HG03378 (cell line): ENCODE measurements around the gene RNF25.

Experiments
- ATAC-seq: cut with Tn5 transposase; IDR thresholded peaks from one replicate; pipeline ENCODE4 v1.9.1; 2021; ENCODE audit warnings: mild to moderate bottlenecking, moderate library complexity; ENCODE audit not compliant: unreplicated experiment

RNF25 gene

GRCh38 chr2:218687400-218688060 lies 15.7 kb upstream of the RNF25 start:
- ATAC-seq: peak; percentile 55

GRCh38 chr2:218680061-218680460 lies 8.3 kb upstream of the RNF25 start:
- no peak for ATAC-seq

GRCh38 chr2:218679119-218679518 lies 7.3 kb upstream of the RNF25 start:
- no peak for ATAC-seq

DNA sequence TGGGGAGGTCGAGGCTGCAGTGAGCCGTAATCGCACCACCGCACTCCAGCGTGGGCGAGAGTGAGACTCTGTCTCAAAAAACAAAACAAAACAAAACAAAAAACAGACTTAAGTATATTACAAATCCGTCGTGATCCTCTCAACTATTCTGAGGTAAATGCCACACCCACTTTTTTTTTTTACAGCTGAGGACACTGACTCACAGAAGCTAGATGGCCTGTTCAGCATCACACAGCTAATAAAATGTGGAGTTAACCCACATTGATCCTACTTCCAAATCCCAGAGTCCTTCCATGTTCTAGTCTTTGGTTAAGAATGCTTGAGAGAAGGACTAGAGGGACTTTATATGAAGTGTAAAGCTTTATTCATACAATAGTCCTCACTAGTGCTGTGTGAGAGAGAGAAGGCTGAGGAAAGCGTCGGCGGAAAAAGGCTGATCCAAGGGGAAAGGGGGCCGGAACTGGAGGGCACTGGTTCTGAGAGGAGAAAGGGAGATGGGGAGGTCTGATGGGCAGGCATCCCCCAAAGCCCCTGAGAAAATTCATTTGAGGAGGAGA lies 627 bp downstream of the RNF25 start:
- ATAC-seq: peak; percentile 4

DNA sequence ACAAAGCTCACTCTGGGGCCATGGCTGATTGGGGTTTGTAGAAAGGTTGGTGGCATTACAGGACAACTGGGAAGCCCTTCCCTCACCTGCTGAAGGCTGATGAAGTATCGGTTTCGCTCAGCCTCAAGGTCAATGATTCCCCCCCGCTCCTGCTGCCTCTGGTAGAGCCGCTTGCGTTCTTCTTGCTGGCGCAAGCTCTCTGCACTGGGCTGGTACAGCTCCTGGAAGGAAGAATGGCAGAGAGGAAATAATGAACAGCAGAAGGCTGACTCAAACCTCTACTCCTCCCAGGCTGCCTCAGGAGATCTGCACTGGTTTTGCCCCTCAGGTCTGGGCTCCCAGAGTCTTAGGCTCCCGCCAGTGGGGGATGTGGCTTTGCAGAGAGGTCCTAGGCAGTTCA lies 7.1 kb downstream of the RNF25 start:
- ATAC-seq: no peak

DNA sequence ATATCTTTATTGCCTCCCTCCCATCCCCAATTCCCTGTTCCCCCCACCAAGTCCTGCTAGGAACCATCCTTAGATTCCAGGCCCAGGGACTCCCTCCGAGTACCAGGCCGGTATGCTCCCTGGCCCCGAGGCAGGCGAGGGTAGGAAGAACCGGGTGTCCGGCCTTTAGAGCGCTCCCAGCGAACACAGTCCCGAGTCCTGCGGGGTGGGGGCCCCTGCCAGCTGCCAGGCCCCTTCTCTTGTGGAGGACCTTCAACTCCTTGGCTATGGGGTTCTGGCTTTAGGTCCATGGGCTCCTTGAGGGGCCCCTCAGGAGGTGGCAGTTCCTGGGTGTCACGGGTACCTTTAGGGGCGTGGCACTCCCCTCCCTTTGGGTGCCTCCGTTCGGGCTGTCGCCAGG lies 7.9 kb downstream of the RNF25 start:
- no peak for ATAC-seq

DNA sequence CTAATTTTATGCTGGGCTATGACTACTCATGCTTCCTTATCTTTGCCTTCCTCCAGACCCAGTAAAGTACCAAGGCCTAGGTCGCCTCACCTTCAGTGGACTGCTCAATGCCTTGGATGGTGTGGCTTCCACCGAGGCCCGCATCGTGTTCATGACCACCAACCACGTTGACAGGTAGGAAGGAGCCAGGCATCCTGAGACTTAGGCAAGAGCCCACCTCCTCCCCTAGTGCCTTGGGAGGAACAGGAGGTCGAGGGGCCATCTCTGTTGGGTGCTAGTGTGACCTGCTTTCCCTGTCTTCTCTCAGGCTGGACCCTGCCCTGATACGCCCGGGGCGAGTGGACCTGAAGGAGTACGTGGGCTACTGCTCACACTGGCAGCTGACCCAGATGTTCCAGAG lies 9.0 kb downstream of the RNF25 start:
- no peak for ATAC-seq

DNA sequence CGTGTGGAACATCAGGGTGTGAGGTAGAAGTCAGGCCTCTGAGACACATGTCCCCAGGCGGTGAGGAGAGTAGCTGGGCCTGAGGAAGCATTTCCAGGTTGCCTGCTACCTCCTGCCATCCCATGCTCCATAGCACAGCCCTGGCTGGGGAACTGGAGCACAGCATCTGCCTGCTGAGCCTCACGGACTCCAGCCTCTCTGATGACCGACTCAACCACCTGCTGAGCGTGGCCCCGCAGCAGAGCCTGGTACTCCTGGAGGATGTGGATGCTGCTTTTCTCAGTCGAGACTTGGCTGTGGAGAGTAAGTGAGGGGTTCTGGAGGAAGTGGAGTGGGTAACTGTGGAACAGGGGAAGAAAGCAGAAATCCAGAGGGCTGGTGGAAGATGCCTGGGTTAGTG lies 9.4 kb downstream of the RNF25 start:
- no peak for ATAC-seq

DNA sequence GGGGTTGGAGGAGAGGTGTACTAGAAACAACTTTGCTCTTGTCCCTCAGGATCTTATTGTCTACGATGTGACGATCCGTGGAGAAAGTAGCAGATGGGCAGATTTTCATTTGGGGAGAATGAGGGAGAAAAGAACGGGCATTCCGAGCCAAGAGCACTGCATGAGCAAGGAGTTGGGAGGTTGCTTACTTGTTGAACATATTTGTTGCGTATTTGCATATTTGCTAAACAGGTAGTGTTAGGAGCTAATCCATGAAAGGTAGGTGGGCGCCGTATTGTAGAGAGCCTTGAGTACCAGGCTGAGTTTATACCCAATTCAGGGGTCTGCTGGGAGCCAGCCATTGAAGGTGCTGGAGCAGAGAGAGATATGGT lies 11.8 kb downstream of the RNF25 start:
- no peak for ATAC-seq

DNA sequence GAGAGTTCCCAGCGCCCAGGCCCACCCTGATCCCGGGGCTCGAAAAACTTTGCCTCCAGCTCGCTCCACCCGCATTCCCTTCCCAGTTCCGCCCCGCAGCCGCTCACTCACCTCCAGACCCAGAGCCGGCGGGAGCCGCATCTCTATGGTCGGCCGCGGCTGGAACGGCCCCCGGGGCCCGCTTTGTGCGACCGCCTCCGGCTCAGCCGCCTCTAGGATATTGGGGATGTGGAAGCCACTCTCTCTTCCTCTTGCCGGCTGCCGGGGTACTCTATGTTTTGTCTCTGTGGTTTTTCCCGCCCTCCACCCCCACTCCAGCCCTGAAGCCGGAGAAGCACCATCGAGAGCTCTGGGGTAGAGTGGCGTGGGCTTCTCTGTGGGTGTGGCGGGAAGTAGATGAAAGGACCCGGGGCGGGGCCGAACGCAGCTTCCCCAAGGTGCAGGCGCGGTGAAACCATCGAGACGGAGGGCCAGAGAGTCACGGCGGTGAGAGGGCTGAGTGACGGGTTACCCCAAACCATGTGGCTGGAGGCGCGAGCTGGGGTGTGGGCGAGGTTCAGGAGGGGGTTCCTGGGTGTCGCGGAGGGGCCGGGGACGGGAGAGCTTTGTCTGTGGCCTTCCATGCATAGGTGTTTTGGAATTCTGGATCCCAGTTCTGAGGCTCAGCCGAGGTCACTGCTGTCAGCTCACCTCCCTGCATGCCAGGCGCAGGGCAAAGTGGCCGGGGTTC lies 12.4 kb downstream of the RNF25 start, which contains the start of the genes BCS1L and ZNF142:
BCS1L (plus strand) TSS at position 426 of the 730 bp plus-strand sequence. CDS start 1,305 bp downstream, outside the sequence.
ZNF142 (minus strand) TSS at position 366 of the 730 bp plus-strand sequence. CDS start 3,194 bp downstream, outside the sequence.
- ATAC-seq: peak; percentile 76

- peak; percentile 39 for ATAC-seq
Observed at GRCh38 chr2:218658671-218659257, 13.0 kb downstream of the RNF25 start.

DNA sequence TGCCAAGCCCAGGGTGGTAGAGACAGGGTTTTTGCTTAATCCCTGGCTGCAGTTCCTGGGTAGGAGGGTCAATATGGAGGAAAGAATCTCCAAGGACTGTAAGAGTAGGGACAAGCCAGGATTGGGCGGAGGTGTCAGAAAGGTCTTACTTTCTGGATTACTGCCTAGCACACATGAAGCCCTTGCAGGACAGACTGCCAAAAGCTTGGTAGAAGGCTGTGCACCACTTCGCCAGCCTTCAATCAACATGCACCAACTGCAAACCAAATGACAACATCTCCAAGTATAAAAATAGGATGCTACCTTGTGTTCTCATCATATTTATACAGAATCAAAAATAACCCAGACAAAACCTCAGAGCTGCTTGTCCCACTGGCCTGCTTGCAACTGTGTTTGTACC lies 16.1 kb downstream of the RNF25 start:
- no peak for ATAC-seq

DNA sequence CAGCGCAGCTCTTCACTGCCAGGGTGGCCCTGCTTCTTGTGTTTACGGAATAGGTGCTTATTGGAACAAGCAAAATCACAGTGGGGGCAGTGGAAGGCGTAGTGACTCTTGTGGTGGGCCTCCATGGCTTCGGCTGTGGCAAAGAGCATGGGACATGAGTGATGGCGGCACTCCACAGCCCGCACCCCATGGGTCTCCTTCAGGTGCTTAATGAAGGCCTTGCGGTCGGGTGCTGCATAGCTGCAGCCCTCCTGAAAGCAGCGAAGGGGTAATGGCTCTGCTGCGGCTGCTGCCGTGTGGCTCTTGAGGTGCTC lies 23.1 kb downstream of the RNF25 start:
- ATAC-seq: no peak

- no peak for ATAC-seq
Observed at GRCh38 chr2:218648088-218648786, 23.6 kb downstream of the RNF25 start.

GRCh38 chr2:218645126-218645525 lies 26.7 kb downstream of the RNF25 start:
- peak; percentile 61 for ATAC-seq

DNA sequence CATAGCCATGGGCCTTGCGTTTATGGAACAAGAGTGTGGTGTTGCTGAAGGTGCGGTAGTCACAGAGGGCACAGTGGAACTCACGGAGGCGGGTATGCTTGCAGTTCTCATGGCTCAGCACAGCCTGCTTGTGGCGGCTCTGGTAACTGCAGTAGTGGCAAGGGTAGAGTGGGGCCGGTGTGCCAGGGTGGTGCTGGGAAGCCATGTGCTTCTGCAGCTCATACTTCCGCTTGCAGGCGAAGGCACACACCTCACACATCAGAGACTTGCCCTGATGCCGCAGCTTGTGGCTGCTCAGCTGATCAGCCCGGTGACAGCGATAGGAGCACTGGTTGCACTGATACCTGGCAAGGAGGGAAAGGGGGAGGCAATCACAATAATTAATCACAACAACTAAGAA lies 27.1 kb downstream of the RNF25 start:
- no peak for ATAC-seq

- no peak for ATAC-seq
Observed at GRCh38 chr2:218643751-218644310, 28.0 kb downstream of the RNF25 start.

DNA sequence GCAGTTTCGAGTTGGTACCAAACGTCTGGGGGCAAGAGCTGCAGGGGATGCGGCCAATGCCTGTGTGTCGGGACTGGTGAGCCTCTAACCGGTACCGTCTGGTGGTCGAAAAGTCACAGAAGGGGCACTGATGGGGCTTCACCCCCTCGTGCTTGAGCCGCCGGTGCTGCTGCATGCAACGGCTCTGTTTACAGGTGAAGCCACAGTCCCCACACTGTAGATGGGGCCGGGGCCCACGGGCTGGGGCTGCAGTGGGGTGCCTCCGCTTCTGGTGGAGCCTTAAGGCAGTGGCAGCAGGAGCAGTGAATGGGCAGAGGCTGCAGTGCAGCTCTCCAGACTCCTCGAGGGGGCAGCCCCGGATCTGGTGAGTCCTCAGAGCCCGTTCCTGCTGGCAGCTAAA lies 29.0 kb downstream of the RNF25 start:
- ATAC-seq: no peak

DNA sequence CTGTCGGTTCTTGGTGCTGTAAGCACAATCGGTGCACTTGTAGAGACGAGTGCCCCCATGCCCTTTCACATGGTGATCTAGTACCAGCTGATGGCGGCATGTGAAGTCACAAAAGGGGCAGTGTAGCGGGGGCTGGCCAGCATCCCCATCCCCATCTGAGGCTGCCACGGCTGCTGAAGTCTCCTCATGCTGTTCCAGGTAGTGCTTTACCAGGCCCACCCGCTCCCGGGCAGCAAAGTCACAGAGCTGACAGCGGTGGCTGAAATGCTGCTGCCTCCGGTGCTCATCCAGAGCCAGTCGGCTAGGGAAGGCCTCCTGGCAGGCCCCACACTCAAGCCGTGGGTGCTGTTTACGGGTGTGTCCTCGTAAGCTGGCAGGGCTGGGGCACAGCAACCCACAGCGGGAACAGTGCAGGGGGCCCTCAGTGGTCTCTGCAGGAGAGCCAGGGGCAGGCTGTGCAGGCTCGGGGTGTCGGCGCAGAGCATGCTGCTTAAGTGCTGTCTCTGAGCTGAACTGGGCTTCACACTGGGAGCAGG lies 29.6 kb downstream of the RNF25 start:
- no peak for ATAC-seq

- no peak for ATAC-seq
Observed at GRCh38 chr2:218638372-218638771, 33.4 kb downstream of the RNF25 start.

- ATAC-seq: no peak
Observed at GRCh38 chr2:218635719-218636118, 36.1 kb downstream of the RNF25 start.
